Measurements from ENCODE around the gene OR5P2.

DNA sequence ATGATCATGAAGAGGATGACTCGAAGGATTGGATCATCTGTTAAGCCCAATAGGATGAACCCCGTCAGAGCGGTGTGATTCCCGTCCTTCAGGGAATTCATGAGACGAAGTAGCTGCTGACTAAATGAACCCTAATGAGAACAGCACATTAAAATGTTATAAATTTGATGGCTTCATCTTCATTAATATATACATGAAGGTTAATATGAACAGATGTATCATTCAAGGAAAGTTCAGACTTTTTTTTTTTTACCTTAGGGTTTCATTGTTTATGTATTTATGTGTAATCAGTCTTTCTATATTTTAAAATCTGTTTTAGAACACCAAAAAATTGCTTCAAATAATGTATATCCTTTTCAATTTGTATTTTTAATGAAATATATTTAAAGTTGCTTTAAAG, at the start of gene OR5P2:
- TF ChIP-seq, protein P1, sequence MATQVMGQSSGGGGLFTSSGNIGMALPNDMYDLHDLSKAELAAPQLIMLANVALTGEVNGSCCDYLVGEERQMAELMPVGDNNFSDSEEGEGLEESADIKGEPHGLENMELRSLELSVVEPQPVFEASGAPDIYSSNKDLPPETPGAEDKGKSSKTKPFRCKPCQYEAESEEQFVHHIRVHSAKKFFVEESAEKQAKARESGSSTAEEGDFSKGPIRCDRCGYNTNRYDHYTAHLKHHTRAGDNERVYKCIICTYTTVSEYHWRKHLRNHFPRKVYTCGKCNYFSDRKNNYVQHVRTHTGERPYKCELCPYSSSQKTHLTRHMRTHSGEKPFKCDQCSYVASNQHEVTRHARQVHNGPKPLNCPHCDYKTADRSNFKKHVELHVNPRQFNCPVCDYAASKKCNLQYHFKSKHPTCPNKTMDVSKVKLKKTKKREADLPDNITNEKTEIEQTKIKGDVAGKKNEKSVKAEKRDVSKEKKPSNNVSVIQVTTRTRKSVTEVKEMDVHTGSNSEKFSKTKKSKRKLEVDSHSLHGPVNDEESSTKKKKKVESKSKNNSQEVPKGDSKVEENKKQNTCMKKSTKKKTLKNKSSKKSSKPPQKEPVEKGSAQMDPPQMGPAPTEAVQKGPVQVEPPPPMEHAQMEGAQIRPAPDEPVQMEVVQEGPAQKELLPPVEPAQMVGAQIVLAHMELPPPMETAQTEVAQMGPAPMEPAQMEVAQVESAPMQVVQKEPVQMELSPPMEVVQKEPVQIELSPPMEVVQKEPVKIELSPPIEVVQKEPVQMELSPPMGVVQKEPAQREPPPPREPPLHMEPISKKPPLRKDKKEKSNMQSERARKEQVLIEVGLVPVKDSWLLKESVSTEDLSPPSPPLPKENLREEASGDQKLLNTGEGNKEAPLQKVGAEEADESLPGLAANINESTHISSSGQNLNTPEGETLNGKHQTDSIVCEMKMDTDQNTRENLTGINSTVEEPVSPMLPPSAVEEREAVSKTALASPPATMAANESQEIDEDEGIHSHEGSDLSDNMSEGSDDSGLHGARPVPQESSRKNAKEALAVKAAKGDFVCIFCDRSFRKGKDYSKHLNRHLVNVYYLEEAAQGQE (IDR thresholded peaks at IDR 0.05; ENCODE audit: unreplicated experiment): no peak
- TF ChIP-seq EZH2phosphoT487 (IDR thresholded peaks at IDR 0.05; ENCODE audit: unreplicated experiment) (no peak), POLR2AphosphoS5 (IDR thresholded peaks at IDR 0.05; ENCODE audit: low read depth) (no peak), EZH2 (IDR thresholded peaks at IDR 0.05; ENCODE audit: low read depth, unreplicated experiment) (no peak), ZNF331 (CRISPR knock-in tag; IDR thresholded peaks at IDR 0.05; ENCODE audit: low read depth) (no peak)
- TF ChIP-seq, protein P2, sequence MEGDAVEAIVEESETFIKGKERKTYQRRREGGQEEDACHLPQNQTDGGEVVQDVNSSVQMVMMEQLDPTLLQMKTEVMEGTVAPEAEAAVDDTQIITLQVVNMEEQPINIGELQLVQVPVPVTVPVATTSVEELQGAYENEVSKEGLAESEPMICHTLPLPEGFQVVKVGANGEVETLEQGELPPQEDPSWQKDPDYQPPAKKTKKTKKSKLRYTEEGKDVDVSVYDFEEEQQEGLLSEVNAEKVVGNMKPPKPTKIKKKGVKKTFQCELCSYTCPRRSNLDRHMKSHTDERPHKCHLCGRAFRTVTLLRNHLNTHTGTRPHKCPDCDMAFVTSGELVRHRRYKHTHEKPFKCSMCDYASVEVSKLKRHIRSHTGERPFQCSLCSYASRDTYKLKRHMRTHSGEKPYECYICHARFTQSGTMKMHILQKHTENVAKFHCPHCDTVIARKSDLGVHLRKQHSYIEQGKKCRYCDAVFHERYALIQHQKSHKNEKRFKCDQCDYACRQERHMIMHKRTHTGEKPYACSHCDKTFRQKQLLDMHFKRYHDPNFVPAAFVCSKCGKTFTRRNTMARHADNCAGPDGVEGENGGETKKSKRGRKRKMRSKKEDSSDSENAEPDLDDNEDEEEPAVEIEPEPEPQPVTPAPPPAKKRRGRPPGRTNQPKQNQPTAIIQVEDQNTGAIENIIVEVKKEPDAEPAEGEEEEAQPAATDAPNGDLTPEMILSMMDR (conservative IDR thresholded peaks at IDR 0.05; ENCODE audit: low read depth in 2 of 2): no peak

All from GM23338 (cell line).